T-helper 1 cell treated with Interleukin-12 subunit alpha and Interleukin-12 subunit beta and Interleukin-4 antibody, amounts not matched to agents 30 ng/mL and 1 ng/mL, for 36 hours (primary cell): ENCODE results near the gene GUCY1B1. TPM values are rescaled to one million over a fixed set of nuclear protein-coding genes. Genes with fewer than 3 reads are reported as not detected.
"Not testable (repeated sequence)": the region's sequence is repeated elsewhere in the genome, so short reads cannot be mapped to it uniquely, and the experiment has no call there.

ENCODE experiments used
- intact Hi-C: fragments of 100-400 bp; cut with micrococcal nuclease; formaldehyde crosslinking; loops from one replicate; pipeline ENCODE4 v1.15.1; 2024
- total RNA-seq: library from RNA; stranded (reverse); gene quantifications from 2 replicates; pipeline ENCODE4 v1.2.3, GENCODE V29; 2022

The GUCY1B1 gene
- total RNA-seq, 1 donor from 2014 or later = 0.07 TPM

DNA sequence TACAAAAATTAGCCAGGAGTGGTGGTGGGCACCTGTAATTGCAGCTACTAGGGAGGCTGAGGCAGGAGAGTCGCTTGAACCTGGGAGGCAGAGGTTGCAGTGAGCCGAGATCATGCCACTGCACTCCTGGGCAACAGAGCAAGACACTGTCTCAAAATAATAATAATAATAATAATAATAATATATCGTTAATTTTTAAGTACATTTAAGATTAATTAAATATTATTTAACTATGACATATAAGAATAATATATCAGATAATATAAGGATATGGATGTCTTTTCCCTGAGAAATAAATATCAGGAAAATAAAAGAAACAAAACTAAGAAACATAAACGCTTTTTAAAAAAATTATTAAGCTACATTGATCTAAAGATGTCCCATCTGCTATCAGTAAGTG is 38.8 kb downstream of the GUCY1B1 start:
- intact Hi-C loops = not testable (repeated sequence)

DNA sequence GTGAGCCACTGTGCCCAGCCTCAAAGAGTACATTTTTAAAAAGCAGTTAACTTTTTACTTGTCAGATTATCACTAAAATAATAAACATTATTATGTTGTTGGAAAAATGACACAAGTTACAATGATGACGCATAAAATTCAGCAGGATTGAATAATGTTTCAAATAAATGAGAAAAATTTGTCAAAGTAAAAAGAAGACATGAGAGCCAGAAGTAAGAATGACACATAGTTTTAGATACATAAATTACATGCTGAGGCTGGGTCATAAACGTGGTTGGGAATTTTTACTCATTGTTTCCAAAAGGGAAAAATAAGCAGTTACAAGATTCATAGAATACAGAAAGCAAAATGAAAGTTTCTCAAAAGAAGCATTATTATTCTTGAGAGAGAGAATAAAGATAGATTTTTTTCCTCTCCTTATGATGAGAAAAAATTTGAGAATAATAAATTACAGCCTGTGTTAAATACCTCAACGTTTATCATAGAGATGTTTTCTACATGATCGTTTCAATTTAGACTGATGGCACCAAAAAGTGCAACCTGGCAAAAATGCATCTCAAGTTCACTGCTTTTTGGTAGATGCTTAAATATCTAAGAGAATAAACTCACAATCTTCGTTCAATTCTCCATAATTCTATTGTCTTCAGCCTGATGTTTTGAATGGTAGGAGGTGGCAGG is 40.4 kb downstream of the GUCY1B1 start:
- intact Hi-C loops = no loop called here

DNA sequence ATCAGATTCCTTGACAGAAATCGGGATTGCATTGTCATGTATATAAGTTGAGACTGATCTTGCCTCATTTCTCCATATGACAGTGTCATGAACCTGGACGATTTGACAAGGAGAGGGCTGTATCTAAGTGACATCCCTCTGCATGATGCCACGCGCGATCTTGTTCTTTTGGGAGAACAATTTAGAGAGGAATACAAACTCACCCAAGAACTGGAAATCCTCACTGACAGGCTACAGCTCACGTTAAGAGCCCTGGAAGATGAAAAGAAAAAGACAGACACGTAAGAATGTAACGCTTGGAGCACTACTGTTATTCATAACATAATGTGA is 40.9 kb downstream of the GUCY1B1 start:
- intact Hi-C loops = no loop called here

DNA sequence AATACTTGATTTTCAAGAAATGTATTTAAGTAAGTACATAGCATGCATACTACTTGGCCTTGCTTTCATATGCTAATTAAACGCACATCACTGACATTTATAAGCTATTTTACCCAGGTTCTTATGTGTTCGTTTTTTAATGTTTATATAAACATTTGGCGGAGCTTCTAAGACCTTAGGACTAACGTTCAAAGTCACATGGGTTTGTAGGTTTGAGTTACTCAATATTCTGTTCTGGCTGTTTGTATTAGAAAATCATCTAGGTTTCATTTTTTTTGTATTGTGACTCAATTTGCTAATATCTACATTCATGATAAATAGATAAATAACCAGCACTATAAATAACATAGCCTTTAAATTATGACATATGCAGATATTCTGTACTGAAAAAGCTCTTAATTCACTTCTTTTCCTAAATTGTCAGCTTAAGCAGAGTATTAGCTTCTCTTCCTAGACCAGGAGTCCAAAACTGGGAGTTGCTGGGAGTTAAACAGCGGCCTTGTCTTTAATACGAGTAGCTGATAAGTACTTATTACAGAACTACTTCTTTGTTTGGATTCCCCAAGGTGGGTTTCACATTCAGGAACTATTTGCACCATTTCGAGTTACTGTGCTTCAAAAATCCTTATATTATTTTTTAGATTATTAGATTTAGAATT is 42.0 kb downstream of the GUCY1B1 start:
- intact Hi-C loops = no loop called here

DNA sequence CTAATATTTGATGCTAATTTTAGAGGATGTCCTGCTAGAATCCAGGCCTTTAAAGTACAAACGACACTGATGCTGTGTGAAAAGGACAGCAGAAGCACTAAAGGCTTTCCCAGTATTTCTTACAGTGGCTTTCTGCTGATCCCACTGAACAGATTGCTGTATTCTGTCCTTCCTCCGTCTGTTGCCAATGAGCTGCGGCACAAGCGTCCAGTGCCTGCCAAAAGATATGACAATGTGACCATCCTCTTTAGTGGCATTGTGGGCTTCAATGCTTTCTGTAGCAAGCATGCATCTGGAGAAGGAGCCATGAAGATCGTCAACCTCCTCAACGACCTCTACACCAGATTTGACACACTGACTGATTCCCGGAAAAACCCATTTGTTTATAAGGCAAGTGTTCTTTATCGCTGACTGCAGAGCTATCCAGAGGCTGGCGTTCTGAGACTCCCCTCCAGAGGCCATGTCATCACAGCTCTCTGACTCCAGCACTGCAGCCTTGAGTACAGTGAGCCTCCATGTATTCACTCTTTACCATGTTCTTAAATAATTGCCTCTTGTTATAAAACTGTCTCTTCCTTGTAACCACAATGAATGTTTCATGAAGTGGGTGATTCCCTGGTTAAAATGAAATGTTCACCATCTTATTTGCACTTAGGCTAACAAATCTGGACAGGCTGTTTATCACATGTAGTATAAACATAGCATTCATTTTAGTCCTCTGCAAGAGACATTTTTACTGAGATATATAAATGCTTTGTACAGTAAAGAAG is 43.6 kb downstream of the GUCY1B1 start:
- intact Hi-C loops = no loop called here

DNA sequence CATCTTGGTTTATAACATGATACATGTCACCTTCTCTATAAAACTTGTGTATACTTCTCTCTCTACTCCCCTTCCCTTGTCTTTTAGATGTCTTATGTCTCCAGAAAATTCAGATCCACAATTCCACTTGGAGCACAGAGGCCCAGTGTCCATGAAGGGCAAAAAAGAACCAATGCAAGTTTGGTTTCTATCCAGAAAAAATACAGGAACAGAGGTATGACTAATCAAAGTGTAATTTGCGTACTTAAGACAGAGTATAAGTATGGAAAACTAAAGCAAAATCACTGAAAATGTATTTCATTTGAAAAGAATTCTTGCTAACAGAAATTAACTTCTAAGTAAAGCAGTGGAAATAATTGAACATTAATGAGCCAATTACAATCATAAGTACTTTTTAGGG is 46.2 kb downstream of the GUCY1B1 start:
- intact Hi-C loops = loop anchor here (5.0 kb wide), 2 partner anchors 167 to 1162 kb away; no protein-coding TSS in a partner anchor

DNA sequence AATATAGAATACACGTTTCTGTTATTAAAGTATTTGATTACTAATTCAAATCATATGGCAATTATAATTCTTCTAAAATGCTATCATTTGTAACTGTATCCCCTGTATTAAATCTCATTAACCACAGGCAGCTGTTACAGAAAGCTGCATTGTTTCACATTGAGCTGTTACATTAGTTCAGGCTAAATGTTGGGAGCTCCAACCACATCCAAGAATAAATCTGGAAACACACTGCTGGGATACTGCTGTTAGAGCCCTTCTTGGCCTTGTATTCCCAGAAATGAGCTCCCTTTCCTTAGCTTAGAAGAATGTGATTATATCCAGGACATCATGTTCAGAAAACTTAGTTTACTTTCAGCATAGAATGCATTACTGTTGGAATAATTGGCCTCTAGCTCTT is 48.2 kb downstream of the GUCY1B1 start:
- intact Hi-C loops = loop anchor here (5.0 kb wide), 2 partner anchors 165 to 1160 kb away; no protein-coding TSS in a partner anchor

DNA sequence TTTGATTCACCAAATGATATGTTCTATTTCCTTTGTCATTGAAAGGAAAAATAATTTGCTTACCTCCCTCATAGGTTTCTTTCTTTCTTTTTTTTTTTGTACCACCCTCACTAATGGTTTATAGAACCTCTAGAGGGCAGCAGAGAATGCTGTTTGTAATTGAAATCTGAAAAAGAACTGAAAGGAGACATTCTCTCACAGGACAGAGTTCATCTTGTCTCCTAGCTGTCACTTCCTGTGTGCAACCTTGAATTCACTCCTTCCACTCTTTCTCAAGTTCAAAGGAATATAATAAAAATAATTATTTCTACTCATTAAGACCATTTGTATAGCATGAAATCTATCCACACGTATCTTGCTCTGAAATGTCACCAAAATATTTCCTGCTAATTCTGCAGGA is 51.0 kb downstream of the GUCY1B1 start:
- intact Hi-C loops = loop anchor here (1.0 to 10.0 kb wide), 4 partner anchors 143 to 1395 kb away; partner anchors contain the start of gene CTSO

DNA sequence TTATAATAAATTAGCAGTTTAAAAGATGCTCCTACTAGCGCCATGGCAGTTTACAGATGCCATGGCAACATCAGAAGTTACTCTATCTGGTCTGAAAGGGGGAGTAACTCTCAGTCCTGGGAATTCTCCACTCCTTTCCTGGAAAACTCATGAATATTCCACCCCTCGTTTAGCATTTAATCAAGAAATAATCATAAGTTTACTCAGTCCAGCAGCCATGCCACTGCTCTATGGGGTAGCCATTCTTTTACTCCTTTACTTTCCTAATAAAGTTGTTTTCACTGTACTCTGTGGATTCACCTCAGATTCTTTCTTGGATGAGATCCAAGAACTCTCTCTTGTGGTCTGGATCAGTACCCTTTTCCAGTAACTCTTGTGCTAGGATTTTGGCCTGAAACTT is 52.3 kb downstream of the GUCY1B1 start:
- intact Hi-C loops = loop anchor here (10.0 kb wide), 1 partner anchor 1394 kb away; no protein-coding TSS in a partner anchor

DNA sequence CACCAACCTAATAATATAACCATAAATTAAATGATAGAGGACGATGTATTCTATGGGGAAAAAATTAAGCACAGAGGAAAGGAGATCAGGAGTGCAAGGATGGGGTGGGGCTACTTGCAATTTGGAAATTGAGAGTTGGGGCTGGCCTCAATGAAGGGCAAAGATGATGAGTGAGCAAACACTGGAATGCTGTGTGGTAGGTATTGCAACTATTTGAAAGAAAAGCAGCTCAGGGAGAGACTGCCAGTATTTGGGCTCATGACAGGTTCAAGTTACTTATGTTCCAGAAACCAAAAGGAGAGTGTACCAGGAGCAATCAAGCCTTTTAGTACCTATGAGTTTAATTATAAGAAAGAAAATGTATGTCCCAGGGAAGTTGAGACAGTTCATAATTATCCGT is 59.8 kb downstream of the GUCY1B1 start:
- intact Hi-C loops = loop anchor here (10.0 kb wide), 1 partner anchor 1386 kb away; no protein-coding TSS in a partner anchor

DNA sequence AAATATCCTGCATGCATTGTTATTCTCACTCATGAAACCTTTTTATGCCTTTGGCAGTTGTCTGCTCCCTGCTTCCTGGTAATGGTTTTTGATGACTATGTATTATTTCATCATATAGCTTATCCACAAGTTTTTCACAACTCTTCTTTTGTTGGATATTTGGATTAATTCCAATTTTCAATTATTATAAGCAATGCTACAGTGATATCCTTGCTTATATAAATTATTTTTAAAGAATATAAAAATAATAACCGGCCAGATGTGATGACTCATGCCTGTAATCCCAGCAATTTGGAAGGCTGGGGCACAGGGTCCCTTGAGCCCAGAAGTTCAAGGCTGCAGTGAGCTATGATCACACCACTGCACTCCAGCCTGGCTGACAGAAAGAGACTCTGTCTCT is 60.2 kb downstream of the GUCY1B1 start:
- intact Hi-C loops = loop anchor here (10.0 kb wide), 1 partner anchor 1386 kb away; no protein-coding TSS in a partner anchor

DNA sequence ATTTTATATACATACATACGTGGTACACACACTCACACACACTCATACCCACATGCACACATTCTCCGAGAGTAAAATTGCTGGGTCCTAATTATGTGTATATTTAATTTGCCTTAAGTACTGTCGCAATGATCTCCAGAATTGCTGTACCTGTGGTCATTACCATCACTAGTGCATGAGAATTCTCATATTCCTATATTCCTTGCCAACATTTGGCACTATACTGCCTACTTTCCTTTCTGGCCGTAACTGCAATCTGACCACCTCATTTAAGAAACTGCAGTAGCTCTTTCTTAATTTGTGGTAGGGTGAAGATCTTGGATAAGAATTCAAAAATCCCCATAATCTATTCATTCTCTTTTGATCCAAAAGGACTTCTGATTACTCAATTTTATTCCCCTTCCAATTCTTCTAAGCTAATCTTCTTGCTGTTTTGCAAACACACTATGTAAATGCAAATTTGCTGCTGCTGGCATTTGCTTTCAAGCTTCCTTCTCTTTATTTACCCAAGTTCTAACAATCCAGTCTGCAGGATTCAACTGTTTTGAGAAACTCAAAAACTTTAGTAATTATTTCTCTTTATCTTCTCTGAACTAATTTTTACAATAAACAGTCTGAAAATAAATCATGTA is 62.2 kb downstream of the GUCY1B1 start:
- intact Hi-C loops = no loop called here

DNA sequence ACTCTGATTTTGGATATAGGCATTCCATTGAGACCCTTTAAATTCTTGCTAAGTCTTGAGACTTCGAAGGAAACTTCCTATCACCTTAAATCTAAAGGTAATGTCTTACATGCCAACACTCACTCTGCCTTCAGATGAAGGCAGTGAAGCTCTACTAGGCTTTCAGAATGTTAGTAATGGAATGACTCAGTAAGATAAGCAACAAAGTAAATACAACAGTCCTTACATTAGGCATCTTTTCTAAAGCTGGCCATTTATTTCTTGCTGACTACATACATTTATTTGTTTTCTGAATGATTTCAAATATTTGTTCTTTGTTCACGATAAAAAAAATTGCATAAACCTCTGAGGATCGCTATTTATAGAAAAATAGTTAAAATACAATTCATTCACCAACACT is 63.8 kb downstream of the GUCY1B1 start:
- intact Hi-C loops = no loop called here

DNA sequence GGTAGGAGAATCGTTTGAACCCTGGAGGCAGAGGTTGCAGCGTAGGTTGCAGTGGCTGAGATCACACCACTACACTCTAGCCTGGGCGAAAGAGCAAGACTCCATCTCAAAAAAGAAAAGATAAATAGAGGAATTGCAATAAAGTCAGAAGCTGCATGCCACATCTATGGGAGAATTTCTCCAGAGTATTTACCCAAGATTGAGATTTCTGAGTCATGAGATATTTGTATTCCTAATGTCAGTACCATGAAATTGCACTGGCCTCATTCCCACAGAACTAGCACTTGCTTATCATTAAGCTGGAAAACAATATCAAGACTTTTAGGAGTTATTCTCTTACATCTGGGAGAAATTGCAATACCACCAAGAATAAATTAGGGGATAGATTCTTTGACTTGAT is 69.8 kb downstream of the GUCY1B1 start:
- intact Hi-C loops = no loop called here

DNA sequence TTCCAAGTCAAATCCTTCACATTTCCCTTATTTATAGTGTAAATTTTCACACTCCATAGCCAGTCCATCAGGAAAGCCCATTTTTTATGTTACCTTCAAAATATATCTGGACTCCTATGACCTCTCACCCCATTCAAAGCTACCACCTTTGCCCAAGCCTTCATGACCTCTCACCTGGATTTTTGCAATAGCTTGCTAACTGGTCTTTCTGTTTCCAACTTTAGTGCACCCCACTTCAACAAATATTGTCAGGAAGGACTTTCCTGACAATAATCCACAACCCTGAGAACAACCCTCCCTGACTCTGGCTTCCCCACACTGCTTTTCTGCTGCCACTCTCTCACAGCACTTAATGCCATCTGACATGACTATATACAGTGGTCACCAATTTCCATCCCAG is 73.8 kb downstream of the GUCY1B1 start:
- intact Hi-C loops = no loop called here

DNA sequence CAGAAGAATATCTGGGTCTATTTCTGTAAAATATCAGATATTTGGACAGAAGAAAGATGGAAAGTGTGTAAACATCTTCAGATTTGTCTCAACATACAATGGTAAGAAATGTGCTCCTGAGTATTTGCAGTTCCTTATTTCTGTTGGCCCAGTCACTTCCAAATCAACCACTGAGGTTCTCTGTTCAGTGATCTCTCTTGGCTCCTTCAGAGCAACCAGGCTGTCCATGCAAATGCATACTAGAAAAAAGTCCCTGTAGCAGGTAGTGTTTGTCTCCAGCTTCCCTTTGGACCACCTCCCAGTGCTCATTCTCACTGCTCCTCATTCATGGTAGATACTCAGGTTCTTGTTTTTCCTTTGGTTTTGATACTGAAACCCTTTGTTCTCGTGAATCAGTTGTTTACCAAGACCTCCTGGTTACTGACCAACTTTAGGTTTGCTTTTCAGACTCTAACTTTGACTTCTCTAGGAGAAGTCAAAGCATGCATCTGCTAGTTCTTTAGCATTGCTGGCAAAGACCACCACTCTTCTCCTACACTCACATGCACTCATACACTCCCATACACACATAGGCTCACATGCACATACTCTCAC is 78.5 kb downstream of the GUCY1B1 start:
- intact Hi-C loops = no loop called here

DNA sequence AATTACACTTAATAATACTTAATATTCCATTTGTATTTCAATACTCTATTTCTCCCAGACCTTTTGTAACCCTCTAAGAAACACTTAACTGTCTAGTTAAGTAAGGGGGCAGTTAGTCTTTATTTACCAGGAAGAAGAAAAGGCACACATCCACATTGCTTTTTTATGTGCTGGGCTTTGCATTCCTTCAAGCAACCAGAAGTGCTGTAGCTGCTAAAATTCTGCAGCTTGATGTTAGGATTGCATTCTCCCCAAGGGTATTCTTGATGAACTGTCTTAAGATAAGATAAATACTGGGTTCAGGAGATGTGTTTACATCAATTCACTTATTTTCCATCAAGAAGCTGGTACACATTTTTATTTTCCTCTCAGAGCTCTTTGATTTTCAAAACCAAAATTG is 83.3 kb downstream of the GUCY1B1 start:
- intact Hi-C loops = no loop called here

DNA sequence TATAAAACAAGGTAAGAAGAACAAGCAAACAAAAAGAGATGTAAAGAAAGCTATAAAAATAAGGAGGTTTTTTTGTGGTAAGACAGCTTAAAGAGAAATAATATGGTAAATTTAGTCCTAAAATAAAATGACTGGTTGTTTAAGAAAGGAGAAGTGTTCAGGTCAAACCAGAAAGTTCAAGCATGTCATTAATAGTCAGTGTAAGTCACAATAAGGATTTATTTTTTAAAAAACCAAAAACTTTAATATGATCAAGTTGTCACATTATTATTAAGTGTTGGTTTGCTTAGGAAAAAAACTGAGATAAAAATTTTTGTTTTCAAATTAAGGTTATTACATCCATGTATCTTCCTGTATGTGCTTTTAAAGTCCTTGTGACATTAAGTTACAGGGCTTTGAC is 88.1 kb downstream of the GUCY1B1 start:
- intact Hi-C loops = no loop called here

DNA sequence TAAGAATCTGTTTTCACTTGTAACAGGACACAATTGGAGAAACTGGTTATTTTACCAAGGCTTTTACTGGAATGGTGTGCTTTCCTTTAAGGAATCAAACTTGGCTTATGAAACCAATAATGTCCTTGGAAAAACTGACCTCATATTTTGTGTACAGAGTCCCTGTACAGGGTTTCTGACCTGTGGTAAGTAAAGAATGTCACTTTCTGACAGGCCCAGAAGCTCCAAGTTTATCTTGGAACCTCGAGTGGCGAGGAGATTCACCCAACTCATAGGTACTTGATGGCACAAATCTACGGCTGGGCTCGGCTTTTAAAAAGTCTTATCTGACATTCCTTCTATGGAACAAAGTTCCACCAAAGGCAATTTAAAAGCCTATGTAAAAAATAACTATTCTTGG is 90.2 kb downstream of the GUCY1B1 start:
- intact Hi-C loops = no loop called here

DNA sequence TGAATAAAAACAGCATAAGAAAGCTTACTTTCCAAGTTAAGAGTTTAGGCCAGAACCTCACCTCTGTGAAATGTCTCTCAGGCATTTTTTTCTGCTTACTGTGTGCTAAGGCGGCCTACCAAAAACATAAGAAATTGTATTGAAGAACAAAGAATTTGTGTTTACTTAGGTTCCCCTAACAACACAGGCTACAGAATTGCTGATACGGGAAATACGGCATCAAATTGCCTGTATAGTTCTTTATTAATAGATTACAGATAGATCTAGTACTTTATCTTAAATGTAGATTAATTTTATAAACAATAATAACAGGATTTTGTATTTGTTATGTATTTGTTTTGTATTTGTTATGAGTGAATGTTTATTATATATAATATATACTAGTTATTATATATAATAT is 94.4 kb downstream of the GUCY1B1 start:
- intact Hi-C loops = no loop called here

DNA sequence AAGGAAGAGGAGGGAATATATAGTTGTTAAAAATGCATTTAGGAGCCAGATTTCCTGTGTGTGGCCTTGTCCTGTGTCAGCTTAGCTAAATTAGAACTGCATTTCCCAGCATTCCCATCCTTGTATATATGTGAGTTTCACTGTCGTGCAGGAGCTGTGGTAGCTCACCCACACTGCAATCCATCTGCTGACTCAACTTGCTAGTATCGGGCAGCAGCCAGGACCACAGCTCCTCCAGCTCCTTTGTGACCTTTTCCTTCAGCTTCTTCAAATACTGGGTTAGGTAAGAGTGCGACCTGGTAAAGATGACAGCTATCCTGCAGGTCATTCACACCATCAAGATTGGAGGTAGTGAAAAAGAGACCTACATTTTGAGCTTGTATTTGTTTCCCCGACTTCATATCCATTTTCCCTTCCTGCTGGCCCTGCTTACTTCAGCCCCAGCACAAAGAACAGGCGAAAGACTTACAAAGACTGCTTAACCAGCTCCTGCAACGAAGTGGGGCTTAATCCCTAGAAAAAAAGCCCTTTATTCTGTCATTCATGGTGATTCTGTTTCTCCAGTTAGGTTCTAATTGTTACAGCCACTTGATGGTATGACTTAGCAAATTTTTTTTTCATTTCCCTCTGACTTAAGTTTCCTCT is 95.9 kb downstream of the GUCY1B1 start:
- intact Hi-C loops = no loop called here
